Brain microvascular endothelial cell (primary cell): ENCODE measurements around the gene NR2F1-AS1.
"Not testable (repeated sequence)": the region's sequence is repeated elsewhere in the genome, so short reads cannot be mapped to it uniquely, and the experiment has no call there.

Experiments used
- DNase-seq: peaks from one replicate; pipeline ENCODE4 v3.0.0-alpha.2; 2020
- H3K27ac ChIP-seq: fragments of 250-450 bp; sonication (Bioruptor Pico); 2 replicates; pipeline ENCODE4 v1.5.1; 2020; ENCODE audit warnings: mild to moderate bottlenecking, moderate library complexity
- H3K27me3 ChIP-seq: fragments of 250-450 bp; sonication (Bioruptor Pico); replicated peaks from 2 replicates; pipeline ENCODE4 v1.5.1; 2020; ENCODE audit warnings: mild to moderate bottlenecking
- H3K36me3 ChIP-seq: fragments of 250-450 bp; sonication (Bioruptor Pico); replicated peaks from 2 replicates; pipeline ENCODE4 v1.5.1; 2020; ENCODE audit warnings: mild to moderate bottlenecking
- H3K4me3 ChIP-seq: 2 replicates; pipeline ENCODE4 v1.5.1; 2011; ENCODE audit warnings: low read depth, mild to moderate bottlenecking, control low read depth, low read length, moderate library complexity
- CTCF ChIP-seq: IDR thresholded peaks from 2 replicates; pipeline ENCODE4 v1.5.1; 2011; ENCODE audit warnings: low read depth, mild to moderate bottlenecking, moderate library complexity, low read length, control low read depth, inconsistent platforms; ENCODE audit errors: missing control alignments
- in situ Hi-C: cut with HindIII; loops from 2 replicates; pipeline ENCODE4 v1.10.0; 2017; ENCODE audit warnings: low sequenced_read_pairs, low pct_ligation_motif_present

NR2F1-AS1 gene

GRCh38 chr5:93567424-93567823 is 13.6 kb downstream of the NR2F1-AS1 start:
- Histone ChIP-seq H3K27me3 (no peaks in the 10 kb centered on the region), H3K4me3 (no peak overlapping the region), H3K27ac (no peak overlapping the region), H3K36me3 (peaks cover 10% of the 10 kb centered on the region)
- DNase-seq: no peak
- in situ Hi-C loops: no loop called here
- TF ChIP-seq CTCF: no peak

GRCh38 chr5:93566091-93566490 is 14.9 kb downstream of the NR2F1-AS1 start:
- H3K27me3 ChIP-seq: no peaks in the 10 kb centered on the region

GRCh38 chr5:93557021-93557604 is 23.9 kb downstream of the NR2F1-AS1 start:
- Histone ChIP-seq H3K27ac (no peak overlapping the region), H3K36me3 (peaks cover 18% of the 10 kb centered on the region), H3K4me3 (no peak overlapping the region), H3K27me3 (no peaks in the 10 kb centered on the region)
- in situ Hi-C loops: no loop called here
- no peak for TF ChIP-seq CTCF
- no peak for DNase-seq

More at GRCh38 chr5:93566091-93566490, 14.9 kb downstream of the NR2F1-AS1 start:
- no peak for TF ChIP-seq CTCF
- Histone ChIP-seq H3K36me3 (peaks cover 8% of the 10 kb centered on the region), H3K27ac (no peak overlapping the region), H3K4me3 (no peak overlapping the region)
- in situ Hi-C loops: no loop called here
- no peak for DNase-seq

GRCh38 chr5:93549594-93549993 is 31.4 kb downstream of the NR2F1-AS1 start:
- DNase-seq, H3K4me3 ChIP-seq, H3K27me3 ChIP-seq, H3K27ac ChIP-seq, in situ Hi-C loops: not testable (repeated sequence)
- H3K36me3 ChIP-seq: peaks cover 18% of the 10 kb centered on the region

GRCh38 chr5:93545872-93546271 is 35.1 kb downstream of the NR2F1-AS1 start:
- in situ Hi-C loops: no loop called here

GRCh38 chr5:93532370-93532769 is 48.6 kb downstream of the NR2F1-AS1 start:
- peak overlapping the region; percentile 27 for H3K27ac ChIP-seq
- H3K4me3 ChIP-seq: no peak overlapping the region
- no peak for TF ChIP-seq CTCF
- peak; percentile 84 for DNase-seq
- no peaks in the 10 kb centered on the region for H3K27me3 ChIP-seq
- in situ Hi-C loops: no loop called here
- H3K36me3 ChIP-seq: peaks cover 10% of the 10 kb centered on the region

More at GRCh38 chr5:93545872-93546271, 35.1 kb downstream of the NR2F1-AS1 start:
- Histone ChIP-seq H3K27me3 (no peaks in the 10 kb centered on the region), H3K36me3 (peaks cover 8% of the 10 kb centered on the region), H3K27ac (no peak overlapping the region), H3K4me3 (no peak overlapping the region)
- TF ChIP-seq CTCF: no peak
- no peak for DNase-seq

- in situ Hi-C loops, DNase-seq, H3K27me3 ChIP-seq, H3K27ac ChIP-seq, H3K4me3 ChIP-seq: not testable (repeated sequence)
- H3K36me3 ChIP-seq: peaks cover 19% of the 10 kb centered on the region
These were observed 59.2 kb downstream of the NR2F1-AS1 start for GRCh38 chr5:93521815-93522214.
